Gastrocnemius medialis (tissue), 4 donors: ENCODE measurements around the gene KCNQ1.

Experiments used
- POLR2A ChIP-seq, 2 donors: fragments of 450-650 bp; IDR thresholded peaks; one replicate each; pipeline ENCODE4 v1.6.1; 2017; ENCODE audit warnings: antibody characterized with exemption in 2 of 2, mild to moderate bottlenecking in 2 of 2, moderate library complexity in 2 of 2
- TF ChIP-seq, protein P1 (sequence below), 5 experiments: fragments of 450-650 bp in 3 of 5; fragments of 200-600 bp in 2 of 5; sonication (generic) in 2 of 5; IDR thresholded peaks in 4 of 5; conservative IDR thresholded peaks in 1 of 5; 1 replicate in 4 of 5; 2 replicates in 1 of 5; pipeline ENCODE4 v1.5.1; 2016 to 2019; ENCODE audit warnings: antibody characterized with exemption in 5 of 5, mild to moderate bottlenecking in 3 of 5, moderate library complexity in 3 of 5

DNA sequence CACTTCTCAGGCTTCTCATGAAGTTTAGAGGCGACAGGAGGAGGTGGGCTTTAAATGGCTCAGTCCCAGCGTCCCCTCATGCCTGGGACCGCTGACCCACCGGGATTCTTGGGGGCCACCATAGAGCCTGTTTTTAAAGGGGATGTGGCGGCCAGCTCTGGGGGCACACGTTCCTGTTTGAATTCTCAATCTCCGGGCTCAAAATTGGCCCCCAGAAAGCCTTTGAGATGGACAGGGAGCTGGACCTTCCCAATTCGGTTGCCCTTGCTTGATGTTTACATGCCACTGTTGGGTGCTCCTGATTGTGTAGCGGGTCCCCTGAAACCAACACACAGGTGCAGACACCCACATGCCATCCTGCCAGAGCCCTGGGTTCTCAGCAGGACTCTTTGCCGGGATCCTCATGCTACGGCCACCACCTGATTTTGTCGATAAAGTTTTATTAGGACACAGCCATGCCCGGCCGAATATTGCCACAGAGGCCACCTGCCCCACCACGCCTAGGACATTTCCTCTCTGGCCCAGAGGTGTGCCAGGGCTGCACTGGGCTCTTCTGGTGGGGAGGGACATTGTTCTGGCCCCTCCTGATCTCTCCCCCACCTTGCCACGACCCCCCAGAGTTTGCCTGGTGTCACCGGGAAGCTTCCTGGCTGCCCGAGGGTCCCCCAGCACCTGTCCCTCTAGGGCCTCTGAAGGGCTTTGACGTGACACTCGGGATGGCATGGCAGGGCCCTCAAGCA, 71.6 kb downstream of the KCNQ1 start:
- TF ChIP-seq, protein P1, sequence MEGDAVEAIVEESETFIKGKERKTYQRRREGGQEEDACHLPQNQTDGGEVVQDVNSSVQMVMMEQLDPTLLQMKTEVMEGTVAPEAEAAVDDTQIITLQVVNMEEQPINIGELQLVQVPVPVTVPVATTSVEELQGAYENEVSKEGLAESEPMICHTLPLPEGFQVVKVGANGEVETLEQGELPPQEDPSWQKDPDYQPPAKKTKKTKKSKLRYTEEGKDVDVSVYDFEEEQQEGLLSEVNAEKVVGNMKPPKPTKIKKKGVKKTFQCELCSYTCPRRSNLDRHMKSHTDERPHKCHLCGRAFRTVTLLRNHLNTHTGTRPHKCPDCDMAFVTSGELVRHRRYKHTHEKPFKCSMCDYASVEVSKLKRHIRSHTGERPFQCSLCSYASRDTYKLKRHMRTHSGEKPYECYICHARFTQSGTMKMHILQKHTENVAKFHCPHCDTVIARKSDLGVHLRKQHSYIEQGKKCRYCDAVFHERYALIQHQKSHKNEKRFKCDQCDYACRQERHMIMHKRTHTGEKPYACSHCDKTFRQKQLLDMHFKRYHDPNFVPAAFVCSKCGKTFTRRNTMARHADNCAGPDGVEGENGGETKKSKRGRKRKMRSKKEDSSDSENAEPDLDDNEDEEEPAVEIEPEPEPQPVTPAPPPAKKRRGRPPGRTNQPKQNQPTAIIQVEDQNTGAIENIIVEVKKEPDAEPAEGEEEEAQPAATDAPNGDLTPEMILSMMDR (IDR thresholded peaks at IDR 0.05 in 4 of 5, conservative IDR thresholded peaks at IDR 0.05 in 1 of 5), result no peak
- TF ChIP-seq POLR2A (IDR thresholded peaks at IDR 0.05), result no peak
